Loucy (cell line): ENCODE measurements around the gene PTGER3.

ENCODE experiments used
- H2AFZ ChIP-seq: fragments of 200-600 bp; sonication (generic); 2 replicates; pipeline ENCODE4 v1.6.0; 2016; ENCODE audit warnings: antibody characterized with exemption, mild to moderate bottlenecking, low read length, moderate library complexity
- H3F3A ChIP-seq: fragments of 200-600 bp; 2 replicates; pipeline ENCODE4 v1.6.0; 2016; ENCODE audit warnings: antibody characterized with exemption, low read depth, mild to moderate bottlenecking
- H3K27me3 ChIP-seq: fragments of 200-600 bp; sonication (generic); 2 replicates; pipeline ENCODE4 v1.6.1; 2014; ENCODE audit warnings: low read length, mild to moderate bottlenecking; ENCODE audit not compliant: insufficient read depth, poor library complexity, severe bottlenecking
- H3K36me3 ChIP-seq: fragments of 200-600 bp; sonication (generic); 2 replicates; pipeline ENCODE4 v1.6.1; 2016; ENCODE audit warnings: low read length; ENCODE audit not compliant: insufficient read depth
- H3K4me1 ChIP-seq: fragments of 200-600 bp; sonication (generic); 2 replicates; pipeline ENCODE4 v1.5.1; 2014; ENCODE audit warnings: low read length, mild to moderate bottlenecking; ENCODE audit not compliant: insufficient read depth, poor library complexity, severe bottlenecking
- H3K4me2 ChIP-seq: fragments of 200-600 bp; sonication (generic); 2 replicates; pipeline ENCODE4 v1.6.0; 2014; ENCODE audit warnings: antibody characterized with exemption, low read length, low read depth, mild to moderate bottlenecking; ENCODE audit not compliant: poor library complexity, severe bottlenecking
- H3K4me3 ChIP-seq: fragments of 200-600 bp; sonication (generic); 2 replicates; pipeline ENCODE4 v1.5.1; 2014; ENCODE audit warnings: low read length, mild to moderate bottlenecking, mixed read lengths; ENCODE audit not compliant: poor library complexity, severe bottlenecking
- H3K79me2 ChIP-seq: fragments of 200-600 bp; sonication (generic); 2 replicates; pipeline ENCODE4 v1.6.1; 2014; ENCODE audit warnings: low read length; ENCODE audit not compliant: insufficient read depth
- H3K9ac ChIP-seq: fragments of 200-600 bp; sonication (generic); 2 replicates; pipeline ENCODE4 v1.6.0; 2014; ENCODE audit warnings: mild to moderate bottlenecking, low read depth, low read length, moderate library complexity; ENCODE audit not compliant: poor library complexity, severe bottlenecking
- H3K9me2 ChIP-seq: fragments of 200-600 bp; sonication (generic); replicated peaks from 2 replicates; pipeline ENCODE4 v1.6.1; 2016; ENCODE audit warnings: low read depth, low read length, mixed read lengths
- H3K9me3 ChIP-seq: fragments of 200-600 bp; sonication (generic); 2 replicates; pipeline ENCODE4 v1.6.1; 2014; ENCODE audit warnings: mild to moderate bottlenecking, antibody characterized with exemption, low read length, low read depth; ENCODE audit not compliant: insufficient read depth
- H4K20me1 ChIP-seq: fragments of 200-600 bp; sonication (generic); 2 replicates; pipeline ENCODE4 v1.6.0; 2014; ENCODE audit warnings: antibody characterized with exemption, low read length, mild to moderate bottlenecking; ENCODE audit not compliant: insufficient read depth, poor library complexity, severe bottlenecking
- EZH2phosphoT487 ChIP-seq: fragments of 200-600 bp; IDR thresholded peaks from 2 replicates; pipeline ENCODE4 v1.6.1; 2018; ENCODE audit warnings: antibody characterized with exemption, mild to moderate bottlenecking, moderate library complexity, borderline replicate concordance
- TF ChIP-seq, protein P1 (sequence below): fragments of 200-600 bp; sonication (generic); conservative IDR thresholded peaks from 2 replicates; pipeline ENCODE4 v1.5.1; 2014; ENCODE audit warnings: mild to moderate bottlenecking, antibody characterized with exemption, low read length

Gene PTGER3

DNA sequence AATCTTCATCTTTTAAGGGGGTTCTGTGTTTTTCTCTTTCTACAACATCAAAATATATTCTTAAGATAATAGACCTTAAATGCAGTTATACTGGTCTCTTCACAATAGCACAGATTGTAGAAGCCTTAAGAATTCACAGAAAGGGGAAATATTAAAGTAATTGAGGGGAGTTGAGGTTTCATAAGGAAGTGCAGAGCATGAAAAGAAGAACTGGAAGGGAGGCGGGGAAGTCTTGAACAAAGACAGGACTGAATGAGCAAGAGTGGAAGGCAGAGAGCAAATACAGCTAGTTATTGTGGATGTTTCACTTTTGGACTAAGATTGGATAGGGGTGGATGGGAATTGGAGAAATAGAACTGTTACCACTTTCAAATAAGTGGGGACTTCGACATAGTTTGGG, 67.7 kb downstream of the PTGER3 start:
- Histone ChIP-seq H2AFZ (no peak overlapping the region), H3K4me3 (no peak overlapping the region), H3K4me2 (peak overlapping the region; percentile 26), H3K27me3 (no peaks in the 10 kb centered on the region), H3F3A (no peaks in the 10 kb centered on the region), H3K4me1 (peaks cover 16% of the 10 kb centered on the region), H3K9ac (no peak overlapping the region), H3K36me3 (no peaks in the 10 kb centered on the region), H4K20me1 (no peaks in the 10 kb centered on the region), H3K9me3 (no peaks in the 10 kb centered on the region), H3K9me2 (no peaks in the 10 kb centered on the region), H3K79me2 (no peaks in the 10 kb centered on the region)
- no peak for TF ChIP-seq EZH2phosphoT487
- TF ChIP-seq, protein P1, sequence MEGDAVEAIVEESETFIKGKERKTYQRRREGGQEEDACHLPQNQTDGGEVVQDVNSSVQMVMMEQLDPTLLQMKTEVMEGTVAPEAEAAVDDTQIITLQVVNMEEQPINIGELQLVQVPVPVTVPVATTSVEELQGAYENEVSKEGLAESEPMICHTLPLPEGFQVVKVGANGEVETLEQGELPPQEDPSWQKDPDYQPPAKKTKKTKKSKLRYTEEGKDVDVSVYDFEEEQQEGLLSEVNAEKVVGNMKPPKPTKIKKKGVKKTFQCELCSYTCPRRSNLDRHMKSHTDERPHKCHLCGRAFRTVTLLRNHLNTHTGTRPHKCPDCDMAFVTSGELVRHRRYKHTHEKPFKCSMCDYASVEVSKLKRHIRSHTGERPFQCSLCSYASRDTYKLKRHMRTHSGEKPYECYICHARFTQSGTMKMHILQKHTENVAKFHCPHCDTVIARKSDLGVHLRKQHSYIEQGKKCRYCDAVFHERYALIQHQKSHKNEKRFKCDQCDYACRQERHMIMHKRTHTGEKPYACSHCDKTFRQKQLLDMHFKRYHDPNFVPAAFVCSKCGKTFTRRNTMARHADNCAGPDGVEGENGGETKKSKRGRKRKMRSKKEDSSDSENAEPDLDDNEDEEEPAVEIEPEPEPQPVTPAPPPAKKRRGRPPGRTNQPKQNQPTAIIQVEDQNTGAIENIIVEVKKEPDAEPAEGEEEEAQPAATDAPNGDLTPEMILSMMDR: no peak

DNA sequence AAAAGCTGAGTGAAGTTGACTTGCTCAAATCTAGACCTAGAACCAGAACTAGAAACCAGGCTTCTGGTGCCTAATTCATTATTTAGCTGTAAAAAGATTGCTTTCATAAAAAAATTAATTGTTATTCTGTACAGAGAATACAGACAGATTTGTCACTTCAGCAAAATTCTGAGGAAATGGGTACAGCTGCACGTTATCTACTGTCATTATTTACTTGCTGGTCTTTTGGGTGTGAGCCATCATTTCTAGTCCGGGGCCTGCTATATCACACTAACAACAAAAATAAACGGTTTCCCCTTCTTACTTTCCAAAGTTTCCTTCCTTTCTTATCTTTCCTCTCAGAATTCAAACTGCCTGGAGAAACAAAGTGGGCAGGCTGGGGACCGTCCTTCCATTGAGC, 68.3 kb downstream of the PTGER3 start:
- no peak overlapping the region for H2AFZ ChIP-seq
- H3K79me2 ChIP-seq: no peaks in the 10 kb centered on the region
- H3K4me3 ChIP-seq: no peak overlapping the region
- H3K4me1 ChIP-seq: peaks cover 16% of the 10 kb centered on the region
- H3K4me2 ChIP-seq: peak overlapping the region; percentile 26
- H3K36me3 ChIP-seq: no peaks in the 10 kb centered on the region
- H3F3A ChIP-seq: no peaks in the 10 kb centered on the region
- no peaks in the 10 kb centered on the region for H3K27me3 ChIP-seq
- H3K9ac ChIP-seq: no peak overlapping the region
- H4K20me1 ChIP-seq: no peaks in the 10 kb centered on the region
- TF ChIP-seq, protein P1: no peak
- no peak for TF ChIP-seq EZH2phosphoT487
- no peaks in the 10 kb centered on the region for H3K9me2 ChIP-seq
- H3K9me3 ChIP-seq: no peaks in the 10 kb centered on the region

DNA sequence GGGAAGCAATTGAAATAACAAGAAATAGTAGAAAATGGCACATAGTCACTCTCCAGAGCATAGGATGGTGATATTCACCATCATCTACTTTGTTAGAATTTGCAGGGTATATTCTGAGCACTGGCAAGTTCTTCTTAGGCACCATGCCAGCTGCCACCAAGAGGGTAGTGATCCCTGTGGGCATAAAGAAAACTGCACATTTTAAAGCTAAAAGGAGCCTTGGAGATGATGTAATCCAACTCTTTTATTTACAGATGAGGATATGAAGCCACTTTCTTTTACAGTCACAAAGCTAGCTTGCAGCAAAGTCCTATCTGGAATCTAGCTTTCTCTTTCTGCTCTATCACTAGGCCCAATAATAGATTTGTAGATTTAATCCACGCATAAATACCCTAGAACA, 69.0 kb downstream of the PTGER3 start:
- Histone ChIP-seq H3K36me3 (no peaks in the 10 kb centered on the region), H4K20me1 (no peaks in the 10 kb centered on the region), H2AFZ (no peak overlapping the region), H3K4me3 (no peak overlapping the region), H3K9me2 (no peaks in the 10 kb centered on the region), H3K4me1 (peaks cover 15% of the 10 kb centered on the region), H3F3A (no peaks in the 10 kb centered on the region), H3K79me2 (no peaks in the 10 kb centered on the region), H3K27me3 (no peaks in the 10 kb centered on the region), H3K4me2 (no peak overlapping the region), H3K9me3 (no peaks in the 10 kb centered on the region), H3K9ac (no peak overlapping the region)
- no peak for TF ChIP-seq EZH2phosphoT487
- TF ChIP-seq, protein P1: 0 out of 2 replicates have a peak, but pooled peaks have one; percentile 20
